Measurements from ENCODE around the gene KIRREL3.
"Not testable (repeated sequence)": the region's sequence is repeated elsewhere in the genome, so short reads cannot be mapped to it uniquely, and the experiment has no call there.

KIRREL3 gene

DNA sequence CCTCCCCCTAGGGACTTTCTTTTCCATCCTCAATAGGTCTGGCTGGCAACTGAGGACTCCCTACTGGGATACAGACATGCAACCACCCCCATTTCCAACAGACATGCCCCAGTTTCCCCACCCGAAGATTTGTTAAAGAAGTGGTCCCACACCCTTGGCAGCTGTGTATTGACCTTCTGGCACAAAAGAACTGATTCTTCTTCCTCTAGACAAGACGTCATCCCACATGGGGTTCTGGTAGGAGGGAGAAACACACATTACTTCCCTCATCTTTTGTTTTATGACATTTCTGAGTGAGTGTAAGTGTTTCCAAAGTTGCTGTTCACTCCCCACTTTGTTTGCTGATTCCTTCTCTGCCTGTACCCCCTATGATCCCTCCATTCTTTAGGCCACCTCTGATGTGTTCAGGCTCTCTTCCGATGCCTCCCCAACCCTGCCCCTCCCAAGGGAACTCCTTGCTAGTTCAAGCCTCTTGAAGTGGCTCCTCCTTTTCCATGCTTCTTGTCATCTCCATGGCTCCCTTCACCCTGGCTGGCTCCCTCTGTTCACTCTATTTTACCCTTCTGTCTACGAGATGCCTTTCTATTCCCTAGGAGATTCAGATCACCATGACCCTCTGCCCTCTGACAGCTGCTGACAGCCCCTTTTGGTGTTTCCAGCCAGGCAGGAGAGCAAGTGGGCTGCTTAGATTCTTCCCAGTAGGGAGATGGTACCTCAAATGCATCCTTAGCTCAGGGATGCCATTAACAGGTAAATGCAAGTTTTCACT, 4.3 kb downstream of the KIRREL3 start:
- DNase-seq: no peak

DNA sequence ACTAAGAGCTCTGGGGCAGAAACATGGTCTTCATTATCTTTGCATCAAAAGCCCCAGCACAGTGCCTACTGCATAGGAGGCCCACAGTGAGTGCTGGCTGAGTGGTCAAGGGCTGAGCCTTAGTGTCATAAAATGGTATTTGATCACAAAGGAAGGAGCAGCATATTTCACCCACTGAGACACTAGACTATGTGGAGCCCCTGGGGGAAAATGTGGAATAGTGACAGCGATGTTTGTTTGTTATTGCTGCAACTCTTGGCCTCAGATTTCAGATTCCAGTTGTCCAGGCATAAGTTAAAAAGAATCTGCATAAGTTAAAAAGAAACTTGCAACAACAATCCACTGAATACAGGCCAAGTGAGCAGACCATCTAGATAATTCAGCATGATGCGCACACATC, 7.0 kb downstream of the KIRREL3 start:
- DNase-seq: no peak

DNA sequence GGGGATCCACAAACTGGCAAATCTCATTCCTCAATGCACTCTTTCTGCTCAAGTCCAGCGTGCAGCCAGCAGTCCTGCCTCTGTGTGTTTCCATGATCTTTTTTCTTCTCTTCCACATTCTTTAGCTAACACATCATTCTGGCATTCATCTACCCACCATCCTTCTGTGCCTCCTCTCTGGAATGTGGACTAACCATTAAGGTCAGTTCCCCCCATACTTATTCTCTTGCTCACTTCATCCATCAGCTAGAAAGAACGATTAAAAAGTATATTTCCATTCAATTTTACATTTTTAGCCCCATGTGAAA, 7.8 kb downstream of the KIRREL3 start:
- no peak for DNase-seq

DNA sequence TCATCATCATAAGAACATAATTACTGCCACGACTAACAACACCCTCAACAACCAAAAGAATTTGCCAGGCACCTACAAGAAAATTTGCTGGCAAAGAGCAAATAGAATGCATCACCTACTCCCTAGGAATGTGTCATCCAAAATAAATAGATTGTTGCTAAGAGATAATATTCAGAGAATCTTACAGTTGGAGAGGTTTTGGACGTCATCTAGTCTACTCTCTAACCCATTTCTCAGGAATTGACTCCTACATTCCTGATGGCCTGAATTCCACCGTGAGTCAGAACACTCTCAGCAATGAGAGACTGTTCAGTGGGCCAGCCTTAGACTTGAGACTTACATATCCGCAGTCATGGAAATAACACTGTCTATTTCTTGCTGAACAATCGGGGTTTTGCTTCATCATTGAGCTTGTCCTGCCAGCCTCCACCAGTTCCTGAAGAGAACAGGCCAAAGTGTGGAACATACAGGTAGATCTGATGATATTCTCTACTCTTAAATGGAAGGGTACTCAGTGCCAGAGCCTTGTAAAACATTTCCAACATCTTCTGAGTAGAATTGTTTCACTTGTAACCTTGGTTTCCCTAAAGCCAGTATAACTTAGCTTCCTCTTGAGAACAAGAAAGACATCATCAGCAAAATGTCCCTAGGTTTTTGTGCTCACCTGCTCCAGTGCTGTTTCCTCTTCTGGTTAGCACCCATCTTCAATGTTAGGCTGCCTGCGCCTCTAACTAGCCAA, 8.3 kb downstream of the KIRREL3 start:
- no peak for DNase-seq

DNA sequence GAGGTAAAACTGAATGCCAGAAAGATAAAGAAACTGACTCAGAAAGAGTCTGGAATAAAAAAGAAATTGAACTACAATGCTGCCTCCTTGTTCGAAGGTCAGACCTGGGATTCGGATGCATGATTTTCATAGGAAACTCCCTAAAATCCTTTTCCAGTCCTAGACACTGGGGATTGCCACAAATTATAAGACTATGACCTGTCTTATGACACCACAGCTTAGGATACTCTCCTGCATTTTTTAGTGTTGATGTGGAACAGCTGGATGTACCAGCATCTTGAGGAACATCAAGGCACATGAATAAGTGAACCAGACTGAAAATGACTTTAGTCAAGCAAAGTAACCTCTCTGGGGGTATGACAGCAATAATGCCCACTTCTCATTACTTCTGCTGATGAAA, 9.0 kb downstream of the KIRREL3 start:
- DNase-seq: no peak

DNA sequence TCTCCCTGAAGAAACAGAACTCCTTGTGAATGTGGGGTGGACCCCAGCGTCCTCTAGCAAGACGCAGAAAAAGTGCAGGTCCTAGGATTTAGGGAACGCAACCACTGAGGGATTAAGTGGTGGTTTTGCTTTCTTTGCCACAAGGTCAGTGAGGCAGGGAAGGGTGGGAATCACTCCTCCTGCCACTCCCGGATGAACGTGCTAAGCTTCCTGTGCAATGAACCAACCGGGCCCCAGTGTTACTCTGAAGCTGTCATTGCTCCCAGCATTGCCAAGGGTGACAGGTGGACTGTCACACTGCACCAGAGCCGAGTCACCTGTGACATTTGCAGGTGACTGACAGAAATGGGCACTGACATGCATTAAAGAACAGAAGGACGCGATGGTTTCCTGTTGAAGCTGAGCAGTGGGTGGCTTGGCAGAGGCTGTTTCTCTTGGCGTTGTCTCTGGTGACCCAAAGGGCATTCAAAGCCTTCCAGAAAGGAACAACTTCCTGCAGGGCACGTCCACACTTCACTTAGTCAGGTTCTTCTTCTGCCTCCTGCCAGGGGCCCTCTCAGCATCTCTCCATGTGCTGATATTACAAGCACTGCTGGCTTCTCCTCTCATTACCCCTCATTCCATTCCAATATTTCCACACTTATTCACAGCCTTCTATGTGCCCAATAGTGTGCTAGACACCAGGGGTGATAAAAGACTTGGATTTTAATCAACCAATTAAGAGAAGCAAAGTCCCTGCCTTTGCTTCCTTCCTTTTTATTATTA, 9.7 kb downstream of the KIRREL3 start:
- DNase-seq: no peak

DNA sequence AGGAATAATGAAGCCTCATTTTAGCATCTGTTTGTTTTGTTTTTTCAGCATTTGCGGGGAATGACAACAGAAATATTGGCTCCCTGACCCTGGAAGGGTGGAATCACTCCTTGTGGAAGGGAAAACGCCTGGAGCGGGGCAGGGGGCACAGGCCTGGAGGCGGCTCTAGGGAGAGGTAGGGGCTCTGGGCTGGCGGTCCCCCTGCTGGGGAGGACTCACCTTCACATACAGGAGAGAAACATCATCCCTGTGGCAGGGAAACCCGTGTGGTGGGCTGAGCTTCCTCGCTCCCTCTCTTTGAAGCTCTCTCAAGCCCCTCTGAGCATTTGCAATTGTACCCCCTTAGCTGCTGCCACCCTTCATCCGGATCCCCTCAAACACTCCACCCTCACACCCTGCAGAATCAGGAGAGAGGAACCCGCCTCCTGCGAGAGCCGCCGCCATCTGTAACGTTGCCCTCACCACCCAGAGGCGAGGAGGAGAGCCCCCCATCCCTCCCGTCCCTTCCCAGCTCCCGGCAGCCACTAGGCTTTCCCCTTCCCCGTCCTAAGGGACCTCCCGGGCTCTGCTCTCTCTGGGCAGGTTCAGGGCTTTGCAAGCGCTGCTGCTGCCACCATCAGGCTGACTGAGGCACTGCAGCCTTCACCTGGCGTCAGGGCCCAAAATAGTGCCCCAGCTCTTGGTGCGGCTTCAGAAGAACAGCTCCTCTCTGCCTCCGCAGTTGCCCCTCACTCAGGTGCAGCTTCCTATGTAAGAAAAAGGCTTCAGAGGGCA, 10.4 kb downstream of the KIRREL3 start:
- peak; percentile 81 for DNase-seq

DNA sequence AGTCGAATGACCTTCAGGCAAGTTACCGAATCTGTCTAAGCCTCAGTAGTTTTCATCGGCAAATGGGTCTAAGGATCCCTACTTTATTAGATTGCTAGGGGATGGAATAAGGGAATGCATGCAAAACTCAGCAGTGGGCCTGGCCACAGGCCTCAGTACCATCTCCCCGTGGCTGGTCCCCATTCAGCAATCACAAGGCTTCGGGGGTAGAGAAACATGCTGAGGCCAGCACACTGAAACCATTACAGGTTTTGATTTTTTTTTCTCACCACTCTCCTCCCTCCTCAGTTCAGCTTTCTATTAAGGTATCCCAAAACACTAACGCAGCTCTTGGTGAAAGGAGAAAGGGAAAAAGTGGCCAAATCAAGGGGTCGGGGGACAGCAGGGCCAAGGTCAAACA, 11.9 kb downstream of the KIRREL3 start:
- no peak for DNase-seq

DNA sequence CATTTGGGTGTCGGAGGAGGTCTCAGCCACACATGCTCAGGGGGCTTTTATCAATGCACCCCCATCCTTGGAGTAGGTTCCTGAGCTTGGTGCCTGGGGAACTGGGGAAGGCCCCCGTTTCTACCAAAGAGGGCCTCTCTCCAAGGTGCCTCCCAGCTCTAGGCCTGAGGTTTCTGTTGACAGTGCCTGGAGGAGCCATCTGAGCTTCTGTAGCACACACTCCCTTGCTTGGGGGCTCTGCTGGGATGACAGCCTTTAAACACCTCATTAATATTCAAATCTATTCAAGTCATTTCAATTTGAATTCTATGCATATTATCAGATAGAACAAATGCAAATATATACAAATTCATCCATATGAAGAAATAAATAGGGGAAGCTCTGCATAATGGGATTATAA, 18.9 kb downstream of the KIRREL3 start:
- no peak for DNase-seq

DNA sequence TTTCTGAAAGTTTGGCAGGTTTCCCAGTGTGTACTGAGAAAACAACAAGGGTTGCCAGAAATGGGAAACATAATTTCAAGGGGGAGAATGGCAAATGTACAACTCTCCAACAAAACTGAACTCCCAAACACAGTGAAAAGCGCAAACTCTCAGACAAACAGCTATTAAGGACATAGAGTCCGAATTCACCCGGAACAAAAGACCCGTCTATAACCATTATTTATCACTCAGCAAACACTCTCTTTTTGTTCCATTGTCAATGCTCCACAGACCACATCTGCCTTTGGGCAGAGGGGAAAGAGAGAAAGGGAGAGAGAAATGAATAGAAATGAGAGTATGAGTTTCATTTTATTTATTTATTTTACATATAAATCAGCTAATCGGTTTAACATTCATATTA, 21.7 kb downstream of the KIRREL3 start:
- no peak for DNase-seq

DNA sequence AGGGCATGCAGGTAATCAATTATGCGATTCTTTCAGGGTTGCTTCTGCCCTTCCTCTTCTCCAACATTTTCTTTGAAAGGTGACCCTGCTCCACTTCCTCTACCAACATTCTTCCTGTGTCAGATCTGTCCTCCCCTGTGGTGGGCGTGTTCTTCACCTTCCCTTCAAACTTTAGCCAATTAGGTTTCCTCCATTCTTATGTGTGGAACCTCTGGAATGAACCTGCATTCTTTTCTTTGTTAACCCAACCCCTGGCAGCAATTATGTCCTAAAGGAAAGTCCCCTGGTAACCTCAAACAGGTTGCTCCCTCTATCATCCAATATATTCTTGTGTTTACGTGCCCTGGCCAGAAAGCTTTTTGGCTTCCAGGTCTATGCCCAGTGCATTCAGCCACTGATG, 22.4 kb downstream of the KIRREL3 start:
- no peak for DNase-seq

DNA sequence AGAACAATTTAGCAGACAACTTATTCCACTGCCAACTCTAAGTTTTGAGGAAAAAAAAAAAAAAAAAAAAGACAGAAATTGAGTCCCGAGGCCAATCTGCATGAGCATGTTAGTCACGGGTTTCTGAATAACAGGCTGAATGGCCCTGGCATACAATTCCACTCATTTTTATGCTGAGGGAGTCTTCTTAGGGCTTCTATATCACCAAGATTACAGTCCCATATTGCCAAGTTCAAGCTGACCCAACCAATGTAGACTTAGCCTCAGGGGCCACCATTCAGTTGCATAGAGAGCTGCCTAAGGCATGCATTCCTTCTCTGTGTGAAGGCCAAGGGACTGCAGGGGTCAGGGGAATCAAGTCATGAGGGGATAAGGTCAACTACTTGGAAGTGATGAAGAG, 27.5 kb downstream of the KIRREL3 start:
- no peak for DNase-seq

DNA sequence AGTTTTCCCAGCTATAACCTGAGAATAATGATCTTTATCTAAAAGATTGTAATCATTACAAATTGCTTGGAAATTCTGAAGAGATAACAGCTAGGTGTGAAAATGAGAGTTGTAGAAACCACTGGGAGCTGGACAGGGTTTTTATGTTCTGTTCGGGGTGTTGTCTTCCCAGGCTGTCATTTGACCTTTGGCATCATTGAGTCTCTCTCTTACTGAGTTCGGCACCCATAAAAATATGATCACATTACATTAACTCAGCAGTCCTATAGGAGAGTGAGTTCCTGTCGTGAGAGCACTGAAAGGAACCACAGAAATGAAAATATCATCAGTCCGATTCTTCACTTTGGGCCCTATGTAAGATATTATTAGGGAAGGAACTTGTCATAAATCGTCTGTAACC, 29.3 kb downstream of the KIRREL3 start:
- no peak for DNase-seq

DNA sequence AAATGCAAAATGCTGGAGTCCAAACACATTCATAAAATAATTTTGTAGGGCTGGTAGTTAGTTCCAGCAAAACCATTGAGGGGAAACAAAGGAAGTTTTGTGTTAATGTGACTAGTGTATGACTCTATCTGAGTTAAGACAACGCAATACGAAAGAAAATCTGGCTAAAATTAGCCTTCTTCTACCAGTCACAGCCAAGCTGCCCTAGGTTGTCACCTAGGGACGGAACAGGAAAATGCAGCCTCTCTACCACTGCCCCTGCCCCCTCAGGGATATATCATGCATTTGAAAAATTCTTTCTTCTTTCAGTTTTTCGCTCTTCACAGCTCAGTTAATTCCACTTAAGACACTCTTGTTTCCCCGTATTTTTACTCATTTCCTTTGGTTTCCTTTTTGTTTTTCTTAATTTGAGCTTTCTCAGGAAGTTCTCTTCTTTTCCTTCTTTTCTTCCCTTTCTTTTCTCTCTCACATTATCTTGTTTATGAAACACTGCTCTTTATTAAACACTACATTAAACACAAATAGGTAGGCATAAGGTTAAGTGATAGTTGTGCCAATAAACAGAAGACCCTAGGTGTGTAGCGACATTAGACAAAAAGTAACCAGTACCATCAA, 30.6 kb downstream of the KIRREL3 start:
- no peak for DNase-seq

DNA sequence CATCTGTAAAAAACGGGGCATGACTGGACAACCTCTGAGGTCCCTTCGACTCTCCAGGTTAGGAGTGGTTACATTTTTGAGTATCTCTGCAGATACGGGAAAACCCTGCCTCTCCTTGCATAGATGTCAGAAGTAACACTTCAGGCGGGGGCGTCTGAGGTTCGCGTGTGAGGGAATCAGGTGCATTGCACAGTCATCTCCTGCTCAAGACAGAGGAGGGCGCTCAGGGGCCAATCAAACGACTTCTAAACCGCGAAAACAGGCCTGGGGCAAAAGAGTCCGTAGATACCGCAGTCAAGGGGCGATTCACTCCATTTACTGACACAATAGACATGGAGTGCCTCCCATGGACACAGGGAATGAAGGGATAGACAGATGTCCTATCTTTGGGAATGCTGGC, 31.7 kb downstream of the KIRREL3 start:
- DNase-seq: peak; percentile 27

DNA sequence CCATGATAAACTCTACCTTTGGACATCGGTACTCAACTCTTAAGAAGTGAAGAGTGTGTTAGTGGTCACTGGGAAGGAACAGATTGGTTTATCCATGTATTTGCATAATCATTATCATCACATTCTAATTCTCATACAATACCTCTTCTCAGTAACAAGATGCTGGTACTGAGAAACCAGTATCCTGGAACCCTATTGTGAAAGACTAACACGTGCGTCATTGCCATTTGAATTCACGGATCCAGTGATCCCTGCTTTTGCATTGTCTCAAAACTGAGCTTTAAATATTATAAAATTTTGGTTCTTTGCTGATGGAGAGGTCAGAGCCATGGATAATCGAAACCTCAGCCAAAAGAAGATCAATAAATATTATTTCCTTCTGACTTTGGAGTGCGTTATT, 35.2 kb downstream of the KIRREL3 start:
- DNase-seq: no peak

DNA sequence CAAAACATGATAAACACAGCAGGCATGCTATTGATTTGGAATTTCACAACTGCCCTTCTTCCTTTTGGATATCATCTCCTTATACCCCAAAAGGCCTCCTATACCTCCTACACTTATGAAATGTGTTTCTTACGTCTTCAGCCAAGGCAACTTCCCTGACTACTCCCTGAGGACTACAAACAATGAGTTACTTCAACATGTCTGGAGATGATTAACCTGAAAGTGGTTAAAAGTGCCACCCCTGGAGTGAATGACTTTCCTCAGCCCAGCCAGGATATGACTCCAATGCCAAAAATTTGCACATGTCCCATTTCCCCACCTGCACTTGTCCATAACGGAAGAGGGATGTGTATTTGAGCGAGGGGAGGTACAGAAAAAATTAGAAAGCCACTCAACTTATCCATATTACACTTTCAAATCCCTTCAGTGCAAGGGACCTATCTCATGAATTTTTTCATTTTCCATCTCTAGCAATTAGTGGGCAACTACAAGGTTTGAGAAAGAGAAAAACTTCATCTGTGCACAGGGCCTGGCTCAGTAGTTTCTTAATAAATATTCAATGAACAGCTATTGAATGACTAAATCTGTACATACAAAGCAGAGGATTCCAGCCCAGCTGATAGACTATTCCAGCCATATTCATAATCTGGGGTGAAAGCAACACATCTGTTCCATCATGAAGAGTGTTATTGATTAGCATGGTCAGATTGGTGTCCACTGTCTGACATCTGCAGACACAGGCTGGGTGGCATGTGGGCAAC, 36.8 kb downstream of the KIRREL3 start:
- DNase-seq: no peak

DNA sequence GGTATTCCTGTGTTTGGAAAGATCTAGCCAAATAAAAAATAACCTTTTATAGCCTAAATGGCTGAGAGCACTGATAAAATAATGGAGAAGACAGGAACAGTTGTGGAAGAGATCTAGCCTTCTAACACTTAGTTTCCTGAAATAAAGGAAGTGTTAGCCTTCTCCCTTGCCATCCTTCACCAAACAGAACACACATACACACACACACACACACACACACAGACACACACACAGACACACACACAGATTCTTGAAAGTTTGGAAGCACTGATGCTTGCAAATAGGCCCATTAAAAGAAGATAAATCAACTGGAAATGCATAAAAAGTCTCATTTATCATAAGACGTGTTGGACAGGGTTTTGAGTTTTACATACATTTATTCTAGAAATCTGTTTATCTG, 37.5 kb downstream of the KIRREL3 start:
- DNase-seq: no peak

DNA sequence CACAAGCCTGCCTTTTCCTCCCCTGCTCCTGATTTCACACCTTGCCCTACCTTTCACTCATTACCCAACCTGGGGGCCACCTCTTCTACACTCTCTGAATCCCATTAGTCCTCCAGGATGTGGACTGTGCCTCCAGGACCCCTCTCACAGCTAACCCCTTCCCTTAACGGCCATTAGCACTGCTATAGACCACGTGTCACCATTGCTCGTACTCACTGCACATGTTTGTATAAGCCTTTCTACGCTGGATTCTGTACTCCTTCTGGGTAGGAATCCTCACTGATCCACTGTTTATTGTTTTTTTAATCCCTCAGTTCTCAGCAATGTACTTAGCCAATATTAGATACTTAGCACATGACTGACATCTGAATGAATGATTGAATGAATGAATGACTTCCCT, 40.9 kb downstream of the KIRREL3 start:
- no peak for DNase-seq

DNA sequence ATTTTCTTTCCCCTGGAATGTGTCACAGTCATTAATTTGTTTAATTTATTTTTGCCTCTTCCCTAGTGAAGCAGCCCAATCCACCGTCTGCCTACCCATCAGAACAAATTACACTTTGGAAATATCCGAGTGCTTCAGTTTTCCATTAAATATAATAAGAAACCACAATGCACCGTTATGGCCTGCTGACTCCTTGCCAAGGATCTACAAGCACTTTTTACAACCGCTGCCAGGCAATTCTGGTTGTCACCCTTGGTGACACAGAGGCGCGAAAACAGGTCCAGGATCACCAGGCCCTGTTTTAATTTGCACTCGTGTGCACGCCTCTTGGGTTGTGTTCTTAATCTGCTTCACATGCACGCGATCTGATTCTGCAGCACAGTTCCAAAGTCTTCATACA, 43.9 kb downstream of the KIRREL3 start:
- DNase-seq: no peak

DNA sequence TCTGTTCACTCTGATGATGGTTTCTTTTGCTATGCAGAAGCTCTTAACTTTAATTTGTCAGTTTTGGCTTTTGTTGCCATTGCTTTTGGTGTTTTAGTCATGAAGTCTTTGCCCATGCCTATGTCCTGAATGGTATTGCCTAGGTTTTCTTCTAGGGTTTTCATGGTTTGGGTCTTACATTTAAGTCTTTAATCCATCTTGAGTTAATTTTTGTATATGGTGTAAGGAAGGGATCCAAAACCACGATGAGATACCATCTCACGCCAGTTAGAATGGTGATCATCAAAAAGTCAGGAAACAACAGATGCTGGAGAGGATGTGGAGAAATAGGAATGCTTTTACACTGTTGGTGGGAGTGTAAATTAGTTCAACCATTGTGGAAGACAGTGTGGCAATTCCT, 48.0 kb downstream of the KIRREL3 start:
- DNase-seq: not testable (repeated sequence)

DNA sequence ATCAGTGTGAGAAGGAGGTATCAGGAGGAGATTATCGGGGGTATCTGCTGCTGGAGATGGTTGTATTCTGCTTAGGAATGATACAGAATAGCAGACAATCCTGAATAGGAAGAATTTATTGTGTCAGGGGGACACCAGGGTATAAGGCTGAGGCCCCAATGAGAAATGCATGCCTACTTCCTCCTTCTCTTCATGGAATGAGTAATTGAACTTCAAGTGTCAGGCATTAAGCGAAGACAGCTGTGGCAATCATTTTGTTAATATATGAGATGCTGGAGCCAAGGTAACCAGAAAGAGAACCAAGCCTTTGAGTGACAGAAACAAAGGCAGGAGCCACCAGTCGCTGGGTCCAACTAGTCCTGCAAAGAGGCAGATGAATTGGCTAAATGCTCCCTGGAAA, 49.1 kb downstream of the KIRREL3 start:
- no peak for DNase-seq

Data from stimulated activated CD8-positive, alpha-beta memory T cell treated with anti-CD3 and anti-CD28 coated beads, Interleukin-4, amount 100 ng/mL, for 48 hours (primary cell).